Left lung (tissue), 10 donors: ENCODE measurements around the gene AUTS2. TPM values are rescaled to one million over a fixed set of nuclear protein-coding genes. Genes with fewer than 3 reads are reported as not detected.

ENCODE experiments used
- ATAC-seq: fragments of 200-7000 bp; cut with Tn5 transposase; one replicate; pipeline ENCODE4 v1.9.1; 2020; ENCODE audit warnings: moderate library complexity
- DNase-seq, 4 donors: peaks; one replicate each; pipeline ENCODE4 v3.0.0-alpha.2; 2013 to 2020
- H3K27ac ChIP-seq, 2 donors: fragments of 200-600 bp; sonication (generic) in 1 of 2; one replicate each; pipeline versions ENCODE4 v1.5.0 to v1.8.0; 2020 to 2021
- H3K27me3 ChIP-seq, 2 donors: fragments of 200-600 bp; sonication (generic) in 1 of 2; one replicate each; pipeline versions ENCODE4 v1.5.0 to v1.8.0; 2020 to 2021
- H3K36me3 ChIP-seq, 2 donors: fragments of 200-600 bp; sonication (generic) in 1 of 2; one replicate each; pipeline versions ENCODE4 v1.5.0 to v1.8.0; 2020 to 2021
- H3K4me1 ChIP-seq, 2 donors: fragments of 200-600 bp; one replicate each; pipeline ENCODE4 v1.8.0; 2021
- H3K4me3 ChIP-seq, 2 donors: fragments of 200-600 bp; sonication (generic) in 1 of 2; one replicate each; pipeline versions ENCODE4 v1.5.0 to v1.8.0; 2020 to 2021; ENCODE audit warnings: mild to moderate bottlenecking in 1 of 2
- H3K9me3 ChIP-seq, 2 donors: fragments of 200-600 bp; sonication (generic) in 1 of 2; one replicate each; pipeline versions ENCODE4 v1.5.0 to v1.8.0; 2020 to 2021
- intact Hi-C, 2 donors: fragments of 100-400 bp; cut with DNase I; formaldehyde crosslinking; loops; one replicate each; pipeline versions ENCODE4 v1.11.2 to v1.14.2; 2022
- polyA plus RNA-seq, 6 donors: library from polyadenylated mRNA; unstranded; fragments of 120-200 nt; gene quantifications; one replicate each; pipeline ENCODE4 v1.2.1, GENCODE V29; 2013; ENCODE audit not compliant: insufficient read length in 6 of 6
- total RNA-seq, 2 donors: library from RNA; stranded (reverse); fragmentation: NEBNext Ultra II Directional; extraction: Animal tissue kit (Norgen Biotek cat#: 25700); gene quantifications; one replicate each; pipeline ENCODE4 v1.2.1, GENCODE V29; 2021
- TF ChIP-seq, protein P1 (sequence below), 2 donors: fragments of 200-600 bp; sonication (generic) in 1 of 2; IDR thresholded peaks; one replicate each; pipeline versions ENCODE4 v1.5.0 to v1.8.0; 2021; ENCODE audit warnings: antibody characterized with exemption in 2 of 2
- donor health status: DM: no; HTN: yes; CAD: no.
- donor health status: DM: no; HTN: no; CAD: no.

The AUTS2 gene
- total and polyA plus RNA-seq, 8 donors, result 40.4 to 119 (median 103) TPM

DNA sequence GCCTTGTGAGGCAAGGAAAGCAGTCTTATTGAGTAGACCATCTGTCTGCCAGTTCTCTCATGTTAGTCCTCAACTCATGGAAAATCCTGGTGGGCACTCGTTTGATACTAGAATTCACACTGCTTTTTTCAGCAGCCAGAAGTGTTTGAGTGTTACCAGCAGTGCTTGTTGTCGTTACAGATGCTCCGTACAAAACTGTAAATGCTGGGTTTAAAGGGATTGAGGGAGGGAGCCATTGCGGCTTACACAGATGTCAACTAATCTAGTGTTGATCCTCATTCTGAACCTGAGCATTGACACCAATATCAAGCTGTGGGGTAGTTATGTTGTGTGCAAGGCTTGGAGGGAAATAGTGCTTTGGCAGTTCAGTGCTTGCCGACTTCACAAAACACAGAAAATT lies 348.6 kb downstream of the AUTS2 start:
- H3K4me1 ChIP-seq, result no peaks in the 10 kb centered on the region
- DNase-seq (no peak), ATAC-seq (no peak)
- intact Hi-C loops, result no loop called here
- H3K36me3 ChIP-seq, result no peaks in the 10 kb centered on the region
- TF ChIP-seq, protein P1, sequence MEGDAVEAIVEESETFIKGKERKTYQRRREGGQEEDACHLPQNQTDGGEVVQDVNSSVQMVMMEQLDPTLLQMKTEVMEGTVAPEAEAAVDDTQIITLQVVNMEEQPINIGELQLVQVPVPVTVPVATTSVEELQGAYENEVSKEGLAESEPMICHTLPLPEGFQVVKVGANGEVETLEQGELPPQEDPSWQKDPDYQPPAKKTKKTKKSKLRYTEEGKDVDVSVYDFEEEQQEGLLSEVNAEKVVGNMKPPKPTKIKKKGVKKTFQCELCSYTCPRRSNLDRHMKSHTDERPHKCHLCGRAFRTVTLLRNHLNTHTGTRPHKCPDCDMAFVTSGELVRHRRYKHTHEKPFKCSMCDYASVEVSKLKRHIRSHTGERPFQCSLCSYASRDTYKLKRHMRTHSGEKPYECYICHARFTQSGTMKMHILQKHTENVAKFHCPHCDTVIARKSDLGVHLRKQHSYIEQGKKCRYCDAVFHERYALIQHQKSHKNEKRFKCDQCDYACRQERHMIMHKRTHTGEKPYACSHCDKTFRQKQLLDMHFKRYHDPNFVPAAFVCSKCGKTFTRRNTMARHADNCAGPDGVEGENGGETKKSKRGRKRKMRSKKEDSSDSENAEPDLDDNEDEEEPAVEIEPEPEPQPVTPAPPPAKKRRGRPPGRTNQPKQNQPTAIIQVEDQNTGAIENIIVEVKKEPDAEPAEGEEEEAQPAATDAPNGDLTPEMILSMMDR (IDR thresholded peaks at IDR 0.05), result no peak
- H3K4me3 ChIP-seq, result no peak overlapping the region
- no peak overlapping the region for H3K27ac ChIP-seq
- H3K9me3 ChIP-seq, result no peaks in the 10 kb centered on the region
- H3K27me3 ChIP-seq, result no peaks in the 10 kb centered on the region

DNA sequence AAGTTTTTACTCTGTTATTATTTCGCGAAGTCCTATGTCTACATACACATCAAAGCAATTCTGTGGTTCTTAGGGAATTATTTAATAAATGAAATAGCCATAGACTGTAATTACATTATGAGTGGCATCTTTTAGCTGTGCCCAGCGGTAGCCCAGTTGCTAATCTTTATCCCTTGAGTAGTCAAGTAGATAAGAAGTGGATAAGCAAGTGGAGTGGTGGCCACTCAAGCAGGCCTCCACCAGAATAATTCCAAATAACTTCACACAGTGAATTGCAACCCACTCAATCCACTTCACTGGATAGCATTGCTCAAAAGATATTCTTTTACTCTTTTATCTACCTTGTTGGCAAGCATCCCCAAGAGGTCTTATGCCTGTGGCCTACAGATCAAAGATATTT lies 349.7 kb downstream of the AUTS2 start:
- no peaks in the 10 kb centered on the region for H3K4me1 ChIP-seq
- no peak overlapping the region for H3K27ac ChIP-seq
- H3K27me3 ChIP-seq, result no peaks in the 10 kb centered on the region
- TF ChIP-seq, protein P1 (IDR thresholded peaks at IDR 0.05), result no peak
- peak in 1 of 4 donors; percentile 25 for DNase-seq
- ATAC-seq, result peak; percentile 79
- no peaks in the 10 kb centered on the region for H3K36me3 ChIP-seq
- intact Hi-C loops, result no loop called here
- no peak overlapping the region for H3K4me3 ChIP-seq
- no peaks in the 10 kb centered on the region for H3K9me3 ChIP-seq

DNA sequence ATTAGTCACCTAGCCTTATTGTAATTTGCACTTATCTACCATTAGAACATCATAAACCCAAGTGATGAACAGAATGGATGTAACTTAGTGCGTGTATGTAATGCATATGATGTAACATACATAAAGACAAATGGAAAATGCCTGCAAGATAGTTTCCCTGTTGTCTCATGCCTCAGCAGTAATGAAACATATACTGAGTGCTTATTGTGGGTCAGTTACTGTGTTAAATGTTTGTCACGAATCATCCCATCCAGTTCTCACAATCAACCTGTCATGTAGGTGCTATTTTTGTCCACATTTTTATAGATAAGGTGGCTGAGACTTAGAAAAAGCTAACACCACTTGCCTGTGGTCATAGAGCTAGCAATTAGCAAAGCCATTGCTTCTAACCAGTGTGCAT lies 350.8 kb downstream of the AUTS2 start:
- no peaks in the 10 kb centered on the region for H3K9me3 ChIP-seq
- no peak for ATAC-seq
- H3K4me1 ChIP-seq, result no peaks in the 10 kb centered on the region
- no peak overlapping the region for H3K4me3 ChIP-seq
- no peaks in the 10 kb centered on the region for H3K36me3 ChIP-seq
- TF ChIP-seq, protein P1 (IDR thresholded peaks at IDR 0.05), result no peak
- intact Hi-C loops, result no loop called here
- no peak for DNase-seq
- H3K27me3 ChIP-seq, result no peaks in the 10 kb centered on the region
- H3K27ac ChIP-seq, result no peak overlapping the region

DNA sequence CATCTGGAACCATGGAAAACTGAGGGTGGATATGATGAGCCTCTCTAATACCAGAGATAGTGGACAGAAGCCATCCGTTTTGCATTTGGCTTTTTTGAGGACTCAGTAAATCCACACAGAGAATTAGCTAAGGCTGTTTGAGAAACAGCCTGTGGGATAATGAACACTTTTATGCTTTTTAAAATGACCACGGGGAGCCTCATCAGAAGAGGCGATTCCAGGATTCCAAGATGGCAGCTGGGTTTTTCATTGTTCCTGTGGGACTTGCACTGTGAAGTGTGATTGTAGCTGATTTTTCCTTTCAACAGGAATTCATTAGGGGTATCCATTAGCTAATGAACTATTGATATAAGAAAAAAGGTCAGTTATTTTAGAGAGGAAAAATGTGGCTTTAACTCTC lies 353.2 kb downstream of the AUTS2 start:
- no peak for ATAC-seq
- intact Hi-C loops, result no loop called here
- TF ChIP-seq, protein P1 (IDR thresholded peaks at IDR 0.05), result no peak

DNA sequence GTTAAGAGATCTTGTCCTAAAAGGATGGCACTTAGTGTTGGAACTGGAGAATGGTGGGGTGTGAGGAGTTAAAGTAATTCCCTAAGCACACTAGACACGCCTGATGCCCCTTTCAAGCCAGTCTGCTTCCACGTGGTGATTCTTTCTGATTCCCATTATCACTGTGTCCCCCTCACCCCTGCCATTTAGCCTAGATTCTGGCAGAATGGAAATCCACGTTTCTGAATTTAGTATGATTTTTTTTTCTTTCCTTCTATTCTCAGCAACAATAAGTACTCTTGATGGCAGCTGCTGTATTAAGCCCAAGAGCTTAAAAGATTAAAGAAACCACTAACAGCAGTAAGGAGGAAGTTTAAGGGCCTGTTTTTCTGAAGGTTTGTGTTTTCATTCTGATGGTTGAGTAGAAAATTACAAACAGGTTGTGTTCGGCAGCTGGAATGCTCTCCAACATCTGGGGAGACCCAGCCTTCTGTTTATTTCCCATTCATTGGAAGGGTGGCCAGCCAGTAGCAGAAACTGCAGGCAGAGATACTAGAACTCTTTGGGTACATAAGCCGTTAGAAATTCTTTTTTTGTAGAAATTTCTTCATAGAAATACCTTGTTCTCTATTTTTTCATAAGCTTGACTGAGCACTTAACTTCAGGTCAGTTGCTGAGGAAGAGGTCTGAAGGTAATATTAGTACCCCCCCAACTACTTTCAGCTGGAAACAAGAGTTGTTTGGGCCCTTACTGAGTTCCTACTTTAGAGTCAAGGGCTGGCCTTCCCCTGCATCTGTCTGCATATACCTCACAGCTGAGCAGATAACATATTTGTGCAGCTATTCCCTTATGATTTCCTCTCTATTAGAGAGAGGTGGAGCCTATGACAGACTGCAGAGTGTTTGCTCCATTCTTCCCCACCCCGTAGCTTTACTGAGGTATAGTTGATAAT lies 355.1 kb downstream of the AUTS2 start:
- Histone ChIP-seq H3K9me3 (no peaks in the 10 kb centered on the region), H3K4me1 (no peaks in the 10 kb centered on the region), H3K4me3 (no peak overlapping the region), H3K27me3 (no peaks in the 10 kb centered on the region), H3K36me3 (no peaks in the 10 kb centered on the region), H3K27ac (no peak overlapping the region)
- no peak for DNase-seq
- ATAC-seq, result no peak
- TF ChIP-seq, protein P1 (IDR thresholded peaks at IDR 0.05), result no peak
- intact Hi-C loops, result no loop called here

More for the DNA sequence above, 353.2 kb downstream of the AUTS2 start:
- H3K9me3 ChIP-seq, result no peaks in the 10 kb centered on the region
- H3K4me1 ChIP-seq, result no peaks in the 10 kb centered on the region
- no peaks in the 10 kb centered on the region for H3K36me3 ChIP-seq
- H3K27ac ChIP-seq, result no peak overlapping the region
- H3K27me3 ChIP-seq, result no peaks in the 10 kb centered on the region
- DNase-seq, result no peak
- no peak overlapping the region for H3K4me3 ChIP-seq
